Activated CD4-positive, alpha-beta memory T cell treated with anti-CD3 and anti-CD28 coated beads for 36 hours (primary cell): Measurements from ENCODE around the gene LCN6. TPM values are rescaled to one million over a fixed set of nuclear protein-coding genes. Genes with fewer than 3 reads are reported as not detected.
"Not testable (repeated sequence)": the region's sequence is repeated elsewhere in the genome, so short reads cannot be mapped to it uniquely, and the experiment has no call there.

Experiments used
- CTCF ChIA-PET: fragments of 350-600 bp; sonication (Branson Sonifier 250); formaldehyde crosslinking; loops from one replicate; lab custom pipeline; 2021; ENCODE audit warnings: antibody characterized with exemption, inconsistent platforms; lab: Charles Lee
- POLR2A ChIA-PET: fragments of 350-600 bp; sonication (Branson Sonifier 250); formaldehyde crosslinking; loops from one replicate; lab custom pipeline; 2021; ENCODE audit warnings: antibody characterized with exemption; lab: Charles Lee
- DNase-seq: peaks from one replicate; pipeline ENCODE4 v3.0.0-alpha.2; 2020
- H3K27ac Mint-ChIP-seq: one replicate; pipeline ENCODE4 v1.8.0; 2021; ENCODE audit warnings: mixed read lengths
- H3K27me3 Mint-ChIP-seq: one replicate; pipeline ENCODE4 v1.8.0; 2021; ENCODE audit warnings: mixed read lengths
- H3K36me3 Mint-ChIP-seq: one replicate; pipeline ENCODE4 v1.8.0; 2021; ENCODE audit warnings: mixed read lengths
- H3K4me1 Mint-ChIP-seq: one replicate; pipeline ENCODE4 v1.8.0; 2021; ENCODE audit warnings: low read depth, mixed read lengths
- H3K4me3 Mint-ChIP-seq: one replicate; pipeline ENCODE4 v1.8.0; 2021; ENCODE audit warnings: mild to moderate bottlenecking, mixed read lengths
- H3K9me3 Mint-ChIP-seq: one replicate; pipeline ENCODE4 v1.8.0; 2021; ENCODE audit warnings: mixed read lengths
- intact Hi-C: fragments of 100-400 bp; cut with micrococcal nuclease; formaldehyde crosslinking; loops from one replicate; pipeline ENCODE4 v1.15.1; 2023
- total RNA-seq, 2 experiments: library from RNA; stranded (reverse); gene quantifications; one replicate each; pipeline ENCODE4 v1.2.3, GENCODE V29; 2021

Gene LCN6
- total RNA-seq, 2 experiments from 2014 or later: not detected

- ChIA-PET POLR2A (interaction anchor here (1.0 kb wide), 1 partner anchor 17 kb away, joined by 3 read pairs; no protein-coding TSS in a partner anchor), CTCF (interaction anchor here (0.7 kb wide), 1 partner anchor 77 kb away, joined by 3 read pairs; no protein-coding TSS in a partner anchor)
- no peaks in the 10 kb centered on the region for H3K36me3 Mint-ChIP-seq
- H3K4me1 Mint-ChIP-seq: no peaks in the 10 kb centered on the region
- no peak overlapping the region for H3K27ac Mint-ChIP-seq
- intact Hi-C loops: no loop called here
- no peak for DNase-seq
- H3K27me3 Mint-ChIP-seq: peaks cover 31% of the 10 kb centered on the region
- H3K4me3 Mint-ChIP-seq: no peak overlapping the region
- H3K9me3 Mint-ChIP-seq: no peaks in the 10 kb centered on the region
Measured at GRCh38 chr9:136710543-136710942, 37.8 kb downstream of the LCN6 start.

GRCh38 chr9:136709454-136710109, 38.7 kb downstream of the LCN6 start:
- CTCF ChIA-PET: no interaction called here
- Mint-ChIP-seq H3K4me3 (no peak overlapping the region), H3K27ac (no peak overlapping the region), H3K9me3 (no peaks in the 10 kb centered on the region), H3K36me3 (no peaks in the 10 kb centered on the region), H3K27me3 (peaks cover 34% of the 10 kb centered on the region), H3K4me1 (no peaks in the 10 kb centered on the region)
- intact Hi-C loops: loop anchor here (10.0 kb wide), 1 partner anchor 45 kb away; the partner anchor contains the start of gene LCN8
- DNase-seq: no peak
- POLR2A ChIA-PET: no interaction called here

- Mint-ChIP-seq H3K27ac (no peak overlapping the region), H3K4me1 (no peaks in the 10 kb centered on the region), H3K27me3 (peaks cover 24% of the 10 kb centered on the region), H3K4me3 (no peak overlapping the region), H3K9me3 (no peaks in the 10 kb centered on the region), H3K36me3 (no peaks in the 10 kb centered on the region)
- DNase-seq: no peak
- POLR2A ChIA-PET: interaction anchor here (1.5 kb wide), 1 partner anchor 20 kb away, joined by 4 read pairs; no protein-coding TSS in a partner anchor
- CTCF ChIA-PET: interaction anchor here (0.9 kb wide), 1 partner anchor 327 kb away, joined by 3 read pairs; no protein-coding TSS in a partner anchor
- intact Hi-C loops: loop anchor here (10.0 kb wide), 1 partner anchor 47 kb away; the partner anchor contains the start of gene LCN8
Measured at GRCh38 chr9:136707849-136708517, 40.3 kb downstream of the LCN6 start.

GRCh38 chr9:136707011-136707410, 41.3 kb downstream of the LCN6 start:
- no peak for DNase-seq
- POLR2A ChIA-PET: interaction anchor here (0.6 kb wide), 1 partner anchor 174 kb away, joined by 4 read pairs; no protein-coding TSS in a partner anchor
- Mint-ChIP-seq H3K9me3 (no peaks in the 10 kb centered on the region), H3K4me1 (no peaks in the 10 kb centered on the region), H3K27ac (no peak overlapping the region), H3K4me3 (no peak overlapping the region), H3K36me3 (no peaks in the 10 kb centered on the region), H3K27me3 (peaks cover 24% of the 10 kb centered on the region)
- intact Hi-C loops: loop anchor here (10.0 kb wide), 1 partner anchor 48 kb away; the partner anchor contains the start of gene LCN8
- CTCF ChIA-PET: no interaction called here

GRCh38 chr9:136705564-136705963, 42.8 kb downstream of the LCN6 start:
- no peak for DNase-seq
- H3K4me3 Mint-ChIP-seq: no peak overlapping the region
- intact Hi-C loops: loop anchor here (10.0 kb wide), 1 partner anchor 49 kb away; the partner anchor contains the start of gene LCN8
- no peaks in the 10 kb centered on the region for H3K9me3 Mint-ChIP-seq
- H3K27ac Mint-ChIP-seq: no peak overlapping the region
- ChIA-PET POLR2A (interaction anchor here (0.5 kb wide), 1 partner anchor 555 kb away, joined by 3 read pairs; no protein-coding TSS in a partner anchor), CTCF (interaction anchor here (0.7 kb wide), 1 partner anchor 531 kb away, joined by 3 read pairs; no protein-coding TSS in a partner anchor)
- H3K36me3 Mint-ChIP-seq: no peaks in the 10 kb centered on the region
- H3K27me3 Mint-ChIP-seq: peaks cover 17% of the 10 kb centered on the region
- H3K4me1 Mint-ChIP-seq: peaks cover 13% of the 10 kb centered on the region

- Mint-ChIP-seq H3K27me3 (peaks cover 13% of the 10 kb centered on the region), H3K4me1 (peaks cover 18% of the 10 kb centered on the region)
- DNase-seq, POLR2A ChIA-PET, CTCF ChIA-PET, H3K4me3 Mint-ChIP-seq, H3K36me3 Mint-ChIP-seq, H3K9me3 Mint-ChIP-seq, H3K27ac Mint-ChIP-seq: not testable (repeated sequence)
- intact Hi-C loops: loop anchor here (10.0 kb wide), 1 partner anchor 50 kb away; the partner anchor contains the start of gene LCN8
Measured at GRCh38 chr9:136704741-136705140, 43.6 kb downstream of the LCN6 start.

GRCh38 chr9:136703276-136703860, 45.0 kb downstream of the LCN6 start:
- CTCF ChIA-PET: interaction anchor here (0.7 kb wide), 1 partner anchor 219 kb away, joined by 4 read pairs; no protein-coding TSS in a partner anchor
- POLR2A ChIA-PET: no interaction called here
- DNase-seq: no peak
- H3K36me3 Mint-ChIP-seq: no peaks in the 10 kb centered on the region
- no peak overlapping the region for H3K27ac Mint-ChIP-seq
- intact Hi-C loops: loop anchor here (10.0 kb wide), 1 partner anchor 51 kb away; the partner anchor contains the start of gene LCN8
- peaks cover 18% of the 10 kb centered on the region for H3K4me1 Mint-ChIP-seq
- no peaks in the 10 kb centered on the region for H3K9me3 Mint-ChIP-seq
- H3K27me3 Mint-ChIP-seq: peaks cover 17% of the 10 kb centered on the region
- no peak overlapping the region for H3K4me3 Mint-ChIP-seq

GRCh38 chr9:136701668-136702053, 46.7 kb downstream of the LCN6 start:
- no peak for DNase-seq
- POLR2A ChIA-PET: interaction anchor here (1.7 kb wide), 1 partner anchor 27 kb away, joined by 9 read pairs; no protein-coding TSS in a partner anchor
- intact Hi-C loops: loop anchor here (2.0 to 10.0 kb wide), 2 partner anchors 27 to 53 kb away; partner anchors contain the start of gene LCN8
- peaks cover 18% of the 10 kb centered on the region for H3K4me1 Mint-ChIP-seq
- H3K4me3 Mint-ChIP-seq: peak overlapping the region; percentile 71
- no peaks in the 10 kb centered on the region for H3K36me3 Mint-ChIP-seq
- peak overlapping the region; percentile 86 for H3K27ac Mint-ChIP-seq
- H3K9me3 Mint-ChIP-seq: no peaks in the 10 kb centered on the region
- peaks cover 23% of the 10 kb centered on the region for H3K27me3 Mint-ChIP-seq
- CTCF ChIA-PET: interaction anchor here (0.9 to 1.7 kb wide), 2 partner anchors 26 to 28 kb away, joined by 3 to 13 read pairs; no protein-coding TSS in a partner anchor

- intact Hi-C loops: loop anchor here (2.0 to 10.0 kb wide), 2 partner anchors 28 to 54 kb away; partner anchors contain the start of gene LCN8
- POLR2A ChIA-PET: interaction anchor here (0.6 to 1.7 kb wide), 3 partner anchors 26 to 162 kb away, joined by 3 to 9 read pairs (median 6); no protein-coding TSS in a partner anchor
- H3K27ac Mint-ChIP-seq: peak overlapping the region; percentile 86
- H3K9me3 Mint-ChIP-seq: no peaks in the 10 kb centered on the region
- peak; percentile 90 for DNase-seq
- peaks cover 23% of the 10 kb centered on the region for H3K27me3 Mint-ChIP-seq
- H3K4me3 Mint-ChIP-seq: peak overlapping the region; percentile 71
- peaks cover 18% of the 10 kb centered on the region for H3K4me1 Mint-ChIP-seq
- H3K36me3 Mint-ChIP-seq: no peaks in the 10 kb centered on the region
- CTCF ChIA-PET: interaction anchor here (0.9 to 1.7 kb wide), 3 partner anchors 27 to 162 kb away, joined by 3 to 13 read pairs (median 3); no protein-coding TSS in a partner anchor
Measured at GRCh38 chr9:136700959-136701667, 47.2 kb downstream of the LCN6 start.

- Mint-ChIP-seq H3K27ac (peak overlapping the region; percentile 58), H3K4me3 (no peak overlapping the region), H3K27me3 (peaks cover 21% of the 10 kb centered on the region), H3K4me1 (peaks cover 18% of the 10 kb centered on the region), H3K9me3 (no peaks in the 10 kb centered on the region), H3K36me3 (no peaks in the 10 kb centered on the region)
- no peak for DNase-seq
- ChIA-PET CTCF (interaction anchor here (0.7 to 1.7 kb wide), 4 partner anchors 28 to 178 kb away, joined by 3 to 13 read pairs (median 4); no protein-coding TSS in a partner anchor), POLR2A (interaction anchor here (0.6 to 1.7 kb wide), 2 partner anchors 28 to 161 kb away, joined by 3 to 9 read pairs; no protein-coding TSS in a partner anchor)
- intact Hi-C loops: loop anchor here (2.0 to 10.0 kb wide), 2 partner anchors 28 to 54 kb away; partner anchors contain the start of gene LCN8
Measured at GRCh38 chr9:136700304-136700703, 48.0 kb downstream of the LCN6 start.
